ENCODE results near the gene PAM16. TPM values are rescaled to one million over a fixed set of nuclear protein-coding genes. Genes with fewer than 3 reads are reported as not detected.

Gene PAM16
- total and polyA plus RNA-seq, 4 donors = 23.0 to 183 (median 58.7) TPM

DNA sequence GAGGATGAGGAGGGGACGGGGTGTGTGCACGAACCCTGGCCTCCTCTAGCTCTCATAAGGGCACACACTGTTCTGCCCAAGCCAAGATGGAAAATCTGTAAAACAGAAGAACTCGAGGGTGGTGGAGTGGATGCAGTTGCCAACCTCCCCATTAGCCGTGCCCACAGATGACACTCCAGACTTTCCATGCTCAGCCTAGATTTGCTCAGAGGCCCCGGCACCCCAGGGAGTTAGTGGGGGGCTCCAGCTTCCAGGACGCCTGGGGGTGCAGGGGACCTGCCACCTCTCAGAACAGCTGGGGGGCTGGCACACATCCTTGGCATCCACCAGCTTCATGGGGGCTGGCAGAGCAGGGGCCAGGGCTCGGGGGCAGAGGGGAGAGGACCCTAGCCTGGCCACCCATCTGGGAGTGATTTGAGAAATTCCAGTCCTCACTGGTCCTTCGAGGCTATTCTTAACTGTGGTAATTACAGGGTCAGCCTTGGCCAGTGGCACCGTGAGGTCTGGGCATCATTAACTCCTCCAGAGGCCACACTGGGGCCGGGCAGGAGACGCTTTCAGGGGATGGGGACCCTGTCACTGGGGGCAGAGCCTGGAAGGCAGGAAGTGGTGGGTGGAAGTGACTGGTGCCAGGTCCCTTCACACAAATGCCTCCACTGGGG, 34.8 kb upstream of the PAM16 start:
- 76 to 81% methylated on average over 11 of the region's 11 CpGs for WGBS, 2 donors
- TF ChIP-seq CTCF (IDR thresholded peaks at IDR 0.05; ENCODE audit: control extremely low read depth, extremely low read depth) = no peak
- Histone ChIP-seq H3K27me3 (ENCODE audit: control insufficient read depth in 3 of 3, insufficient read depth in 3 of 3, low read length in 2 of 3) (no peaks in the 10 kb centered on the region), H3K9me3 (ENCODE audit: control insufficient read depth in 4 of 4, insufficient read depth in 3 of 4, low read length in 3 of 4) (no peaks in the 10 kb centered on the region), H3K36me3 (ENCODE audit: control insufficient read depth in 4 of 4, insufficient read depth in 4 of 4, low read length in 4 of 4) (peaks cover 0 to 56% (median 4%) of the 10 kb centered on the region in 4 donors), H3K4me3 (no peak overlapping the region), H3K9ac (ENCODE audit: insufficient read depth in 1 of 2, low read length in 2 of 2) (no peak overlapping the region), H3K27ac (ENCODE audit: low read depth in 1 of 2, low read length in 1 of 2) (peak overlapping the region in 1 of 2 donors; percentile 10), H3K4me1 (ENCODE audit: control insufficient read depth in 5 of 5, insufficient read depth in 5 of 5, low read length in 5 of 5) (peaks cover 0 to 18% (median 5%) of the 10 kb centered on the region in 5 donors)
- DNase-seq = no peak
- no peak for ATAC-seq (ENCODE audit: insufficient read depth, low FRiP score)

- Histone ChIP-seq H3K36me3 (ENCODE audit: control insufficient read depth in 4 of 4, insufficient read depth in 4 of 4, low read length in 4 of 4) (peaks cover 0 to 61% (median 6%) of the 10 kb centered on the region in 4 donors), H3K27me3 (ENCODE audit: control insufficient read depth in 3 of 3, insufficient read depth in 3 of 3, low read length in 2 of 3) (no peaks in the 10 kb centered on the region), H3K9ac (ENCODE audit: insufficient read depth in 1 of 2, low read length in 2 of 2) (no peak overlapping the region), H3K9me3 (ENCODE audit: control insufficient read depth in 4 of 4, insufficient read depth in 3 of 4, low read length in 3 of 4) (no peaks in the 10 kb centered on the region), H3K27ac (ENCODE audit: low read depth in 1 of 2, low read length in 1 of 2) (peak overlapping the region in 1 of 2 donors; percentile 10), H3K4me3 (no peak overlapping the region), H3K4me1 (ENCODE audit: control insufficient read depth in 5 of 5, insufficient read depth in 5 of 5, low read length in 5 of 5) (peaks cover 0 to 18% (median 7%) of the 10 kb centered on the region in 5 donors)
- no peak for ATAC-seq (ENCODE audit: insufficient read depth, low FRiP score)
- no peak for DNase-seq
- no peak for TF ChIP-seq CTCF (IDR thresholded peaks at IDR 0.05; ENCODE audit: control extremely low read depth, extremely low read depth)
- 85 to 95% methylated on average over 20 of the region's 20 CpGs for WGBS, 2 donors
These were observed 34.1 kb upstream of the PAM16 start for GRCh38 chr16:4385066-4385788.

- ATAC-seq (ENCODE audit: insufficient read depth, low FRiP score) (no peak), DNase-seq (peak in 1 of 3 donors; percentile 55)
- H3K27ac ChIP-seq (ENCODE audit: low read depth in 1 of 2, low read length in 1 of 2) = no peak overlapping the region
- H3K36me3 ChIP-seq (ENCODE audit: control insufficient read depth in 4 of 4, insufficient read depth in 4 of 4, low read length in 4 of 4) = peaks cover 0 to 59% (median 6%) of the 10 kb centered on the region in 4 donors
- no peaks in the 10 kb centered on the region for H3K27me3 ChIP-seq (ENCODE audit: control insufficient read depth in 3 of 3, insufficient read depth in 3 of 3, low read length in 2 of 3)
- H3K4me3 ChIP-seq = no peak overlapping the region
- H3K9ac ChIP-seq (ENCODE audit: insufficient read depth in 1 of 2, low read length in 2 of 2) = no peak overlapping the region
- WGBS, 2 donors = 67 to 70% methylated on average over 20 of the region's 20 CpGs
- H3K9me3 ChIP-seq (ENCODE audit: control insufficient read depth in 4 of 4, insufficient read depth in 3 of 4, low read length in 3 of 4) = no peaks in the 10 kb centered on the region
- H3K4me1 ChIP-seq (ENCODE audit: control insufficient read depth in 5 of 5, insufficient read depth in 5 of 5, low read length in 5 of 5) = peaks cover 0 to 16% (median 5%) of the 10 kb centered on the region in 5 donors
- TF ChIP-seq CTCF (IDR thresholded peaks at IDR 0.05; ENCODE audit: control extremely low read depth, extremely low read depth) = no peak
These were observed 33.4 kb upstream of the PAM16 start for GRCh38 chr16:4384509-4384942.

Measured in lung (tissue), 12 donors.